ENCODE data around the gene ADAMTS6.

Gene ADAMTS6

DNA sequence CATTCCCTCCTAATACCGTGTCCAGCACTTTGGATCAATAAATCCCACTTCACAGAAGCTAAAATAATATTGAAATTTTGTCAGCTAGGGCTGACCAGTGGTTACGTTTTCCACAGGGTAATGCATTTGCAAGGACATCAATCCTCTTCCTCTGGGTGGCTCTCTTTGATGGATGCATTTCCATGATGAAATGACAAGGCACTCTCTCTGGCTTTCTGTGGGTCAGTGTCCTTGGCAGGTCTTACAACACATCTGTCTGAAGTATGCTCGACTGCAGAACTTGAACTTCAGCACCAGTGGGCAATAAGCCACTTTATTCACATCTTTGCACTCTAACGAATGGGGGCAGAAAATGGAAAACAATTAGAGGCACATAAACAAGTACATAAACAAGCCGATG is 330.1 kb downstream of the ADAMTS6 start:
- DNase-seq (ENCODE audit: low read depth in 2 of 3, low spot score in 1 of 3): no peak

DNA sequence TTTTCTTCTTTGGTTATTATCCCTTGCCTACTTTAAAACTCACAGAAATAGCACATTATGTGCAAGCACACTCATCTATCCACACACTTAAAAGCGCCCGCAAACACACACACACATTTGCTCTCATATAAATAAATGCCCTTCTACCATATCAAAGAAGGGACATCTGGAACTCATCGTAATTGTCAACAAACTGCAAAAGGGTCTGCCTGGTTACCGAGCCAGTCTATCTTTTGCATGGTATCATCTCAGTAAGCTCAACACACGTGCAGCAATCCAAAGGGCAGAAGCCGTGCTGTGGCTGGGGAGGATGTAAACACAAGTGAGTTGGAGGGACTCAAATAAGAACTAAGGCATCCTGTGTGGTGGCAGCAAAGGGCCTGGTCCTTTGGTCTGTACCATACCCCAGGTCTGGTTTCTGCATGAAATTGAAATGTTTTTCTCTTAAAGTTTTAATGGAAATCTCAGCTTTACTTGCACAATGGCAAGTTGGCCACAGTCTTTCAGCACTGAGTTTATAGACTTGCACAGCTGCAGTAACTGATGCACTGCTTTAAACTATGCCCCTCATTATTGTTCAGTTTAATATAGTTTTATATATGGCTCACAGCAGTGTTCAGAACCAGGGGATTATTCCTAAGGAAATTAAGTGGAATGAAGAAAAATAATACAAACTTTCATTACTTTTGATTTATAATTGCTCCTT is 331.0 kb downstream of the ADAMTS6 start:
- DNase-seq (ENCODE audit: low read depth in 2 of 3, low spot score in 1 of 3): no peak

- no peak for DNase-seq (ENCODE audit: low read depth in 2 of 3, low spot score in 1 of 3)
These were observed 331.9 kb downstream of the ADAMTS6 start for GRCh38 chr5:65149827-65150226.

GRCh38 chr5:65144136-65144871 is 337.4 kb downstream of the ADAMTS6 start:
- DNase-seq (ENCODE audit: low read depth in 2 of 3, low spot score in 1 of 3): no peak

DNA sequence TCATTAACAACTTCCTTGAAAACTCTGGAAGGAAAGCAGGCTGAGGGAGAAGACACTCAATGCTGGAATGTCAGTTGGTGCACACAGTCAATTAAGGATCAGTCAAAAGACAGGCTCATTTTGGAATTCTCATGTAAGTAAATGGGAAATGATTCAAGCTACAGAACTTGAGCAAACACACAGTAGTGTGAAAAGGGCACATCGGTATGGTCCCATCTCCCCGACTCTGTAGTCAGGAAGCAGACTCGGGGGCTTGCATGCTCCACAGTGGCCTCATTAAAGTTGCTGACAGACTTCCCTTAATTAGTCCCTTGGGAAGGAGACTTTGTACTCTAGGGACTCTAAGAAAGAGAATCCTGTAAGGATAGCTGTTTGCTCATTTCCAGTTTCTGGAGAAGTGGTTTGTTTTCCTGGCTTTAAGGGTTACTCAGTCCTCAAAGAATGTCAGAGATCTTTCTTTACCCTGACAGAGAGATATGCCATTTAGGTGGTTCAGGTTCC is 339.2 kb downstream of the ADAMTS6 start:
- no peak for DNase-seq (ENCODE audit: low read depth in 2 of 3, low spot score in 1 of 3)

GRCh38 chr5:65142016-65142415 is 339.7 kb downstream of the ADAMTS6 start:
- no peak for DNase-seq (ENCODE audit: low read depth in 2 of 3, low spot score in 1 of 3)

GRCh38 chr5:65141493-65141892 is 340.2 kb downstream of the ADAMTS6 start:
- no peak for DNase-seq (ENCODE audit: low read depth in 2 of 3, low spot score in 1 of 3)

DNA sequence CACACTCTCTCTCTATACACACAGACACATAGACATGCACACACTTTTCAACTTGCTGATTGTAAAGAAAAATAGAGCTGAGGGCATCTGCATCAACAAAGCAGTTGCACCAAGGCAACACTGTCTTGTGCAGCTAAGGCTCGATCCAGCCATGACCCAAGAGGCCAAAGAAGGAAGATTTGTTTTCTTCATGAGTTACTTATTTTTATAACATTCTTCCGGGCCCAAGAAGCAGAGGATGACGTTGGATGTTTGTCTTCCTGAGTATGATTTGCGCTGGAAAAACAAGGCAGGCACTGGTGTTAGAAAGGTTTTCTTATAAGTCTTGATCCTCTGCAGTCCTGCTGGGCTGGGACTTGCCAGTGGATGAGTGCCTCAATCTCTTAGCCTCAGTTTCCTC is 344.1 kb downstream of the ADAMTS6 start:
- DNase-seq (ENCODE audit: low read depth in 2 of 3, low spot score in 1 of 3): no peak

GRCh38 chr5:65133477-65134110 is 348.1 kb downstream of the ADAMTS6 start:
- DNase-seq (ENCODE audit: low read depth in 2 of 3, low spot score in 1 of 3): no peak

- DNase-seq (ENCODE audit: low read depth in 2 of 3, low spot score in 1 of 3): no peak
These were observed 349.3 kb downstream of the ADAMTS6 start for GRCh38 chr5:65132386-65132785.

GRCh38 chr5:65128226-65128625 is 353.5 kb downstream of the ADAMTS6 start:
- no peak for DNase-seq (ENCODE audit: low read depth in 2 of 3, low spot score in 1 of 3)

GRCh38 chr5:65127161-65127901 is 354.4 kb downstream of the ADAMTS6 start:
- DNase-seq (ENCODE audit: low read depth in 2 of 3, low spot score in 1 of 3): no peak

DNA sequence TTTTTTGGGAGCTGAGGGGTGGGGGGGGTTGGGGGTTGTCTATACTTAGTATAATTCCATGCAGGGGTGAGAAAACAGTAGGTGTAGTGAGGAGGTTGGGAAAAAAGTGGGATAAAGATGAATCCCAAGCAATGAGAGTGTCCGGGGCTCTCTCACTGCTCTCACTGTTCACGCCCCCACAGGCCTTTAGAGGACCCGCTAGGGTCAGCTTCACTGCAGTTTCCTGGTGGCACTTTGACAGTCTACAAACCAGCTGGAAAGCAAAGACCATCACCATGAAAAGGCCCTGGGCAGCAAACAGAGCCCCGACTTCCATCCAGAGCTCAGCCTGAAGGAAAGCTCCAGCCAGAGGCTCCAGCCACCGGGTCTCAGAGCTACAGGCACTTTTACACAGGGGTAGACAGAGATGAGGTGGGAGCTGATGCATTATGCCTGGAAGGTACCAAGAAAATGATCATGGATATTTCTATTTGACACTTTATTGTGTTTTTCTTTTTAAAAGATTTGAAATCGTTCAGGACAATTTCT is 355.1 kb downstream of the ADAMTS6 start:
- DNase-seq (ENCODE audit: low read depth in 2 of 3, low spot score in 1 of 3): no peak

- DNase-seq (ENCODE audit: low read depth in 2 of 3, low spot score in 1 of 3): no peak
These were observed 355.9 kb downstream of the ADAMTS6 start for GRCh38 chr5:65125591-65126541.

DNA sequence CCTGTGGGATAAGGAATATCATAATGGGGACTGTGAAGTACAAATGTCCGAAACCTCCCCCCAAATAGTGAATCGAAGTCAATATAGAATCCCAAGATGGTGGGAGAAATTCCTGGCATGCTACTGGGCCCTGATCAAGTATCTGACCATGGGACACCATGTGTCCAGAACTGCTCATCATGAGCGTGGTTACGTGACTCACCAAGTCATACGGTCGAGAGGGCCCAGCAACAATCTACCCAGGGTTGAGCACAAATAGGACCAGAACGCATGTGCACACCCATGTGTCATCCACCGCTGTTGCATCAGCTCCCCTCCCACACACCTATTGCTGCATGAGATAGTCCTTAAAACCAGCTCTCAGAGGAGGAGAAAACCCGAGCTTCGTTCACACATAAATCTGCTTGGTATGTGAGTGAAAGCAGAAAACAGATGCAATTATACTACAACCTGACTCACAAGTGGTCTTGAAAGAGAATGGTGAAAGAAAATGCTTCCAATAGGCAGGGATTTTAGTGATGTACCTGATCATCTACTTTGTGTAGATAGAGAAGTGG is 359.8 kb downstream of the ADAMTS6 start:
- no peak for DNase-seq (ENCODE audit: low read depth in 2 of 3, low spot score in 1 of 3)

DNA sequence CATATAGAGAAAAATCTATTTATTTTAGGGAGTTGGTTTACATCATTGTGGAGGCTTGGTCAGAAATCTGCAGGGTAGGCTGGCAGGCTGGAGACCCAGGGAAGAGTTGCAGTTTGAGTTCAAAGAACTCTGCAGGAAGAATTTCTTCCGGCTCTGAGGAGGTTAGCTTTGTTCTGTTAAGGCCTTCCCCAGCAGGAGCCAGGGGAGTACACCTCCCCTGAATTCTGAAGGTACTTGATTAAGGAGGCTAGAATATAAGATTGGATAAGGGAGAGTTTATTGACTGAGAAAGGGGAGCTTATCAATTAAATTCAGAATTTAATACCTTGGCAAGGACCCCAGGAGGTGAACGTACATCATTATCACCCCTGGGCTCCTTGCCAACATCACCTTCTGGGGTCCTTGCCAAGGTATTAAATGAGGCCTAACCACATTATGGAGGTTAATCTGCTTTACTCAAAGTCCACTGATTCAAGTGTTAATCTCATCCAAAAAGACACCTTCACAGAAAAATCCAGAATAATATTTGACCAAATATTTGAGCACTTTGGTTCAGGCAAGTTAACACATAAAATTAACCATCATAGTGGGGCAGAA is 361.3 kb downstream of the ADAMTS6 start:
- DNase-seq (ENCODE audit: low read depth in 2 of 3, low spot score in 1 of 3): no peak

GRCh38 chr5:65117525-65117924 is 364.2 kb downstream of the ADAMTS6 start:
- no peak for DNase-seq (ENCODE audit: low read depth in 2 of 3, low spot score in 1 of 3)

DNA sequence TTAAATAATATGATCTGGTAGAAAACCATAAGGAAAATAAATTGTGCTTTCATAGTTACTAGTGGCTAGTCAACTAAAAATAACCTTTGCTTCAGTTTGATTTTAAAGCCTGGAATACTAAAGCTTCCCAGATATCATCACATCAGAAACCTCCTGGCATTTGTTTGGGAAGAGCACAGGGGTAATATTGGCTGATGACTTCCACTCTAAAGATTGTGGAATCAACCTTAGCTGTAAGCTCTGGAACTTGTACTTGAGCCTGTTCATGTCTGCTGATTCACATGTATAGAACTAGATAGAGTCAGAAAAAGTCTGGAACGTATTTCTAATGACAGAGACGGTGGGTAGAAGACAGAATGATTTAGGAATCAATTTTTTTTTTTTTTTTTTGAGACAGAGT is 367.9 kb downstream of the ADAMTS6 start:
- DNase-seq (ENCODE audit: low read depth in 2 of 3, low spot score in 1 of 3): no peak

DNA sequence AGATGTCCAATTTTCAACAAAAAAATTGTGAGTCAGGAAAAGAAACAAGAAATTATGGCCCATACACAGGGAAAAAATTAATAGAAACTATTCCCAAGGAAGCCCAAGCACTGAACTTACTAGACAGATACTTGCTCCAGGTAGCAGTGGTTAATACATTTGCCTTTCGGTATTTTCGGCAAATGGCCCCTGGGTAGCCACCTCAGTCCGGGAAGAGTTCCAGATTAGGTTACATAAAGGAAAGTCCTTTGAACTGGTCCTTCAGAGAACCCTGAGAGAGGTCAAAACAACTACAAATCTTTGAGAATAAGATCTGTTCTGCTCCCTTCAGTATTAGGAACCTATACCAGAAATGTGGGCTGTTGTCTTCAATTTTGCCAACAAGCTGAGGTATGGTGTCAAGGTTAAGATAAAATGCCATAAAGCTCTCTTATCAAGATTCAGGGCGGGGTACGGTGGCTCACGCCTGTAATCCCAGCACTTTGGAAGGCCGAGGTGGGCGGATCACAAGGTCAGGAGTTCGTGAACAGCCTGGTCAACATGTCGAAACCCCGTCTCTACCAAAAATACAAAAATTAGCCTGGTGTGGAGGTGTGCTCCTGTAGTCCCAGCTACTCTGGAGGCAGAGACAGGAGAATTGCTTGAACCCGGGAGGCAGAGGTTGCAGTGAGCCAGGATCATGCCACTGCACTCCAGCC is 369.6 kb downstream of the ADAMTS6 start:
- DNase-seq (ENCODE audit: low read depth in 2 of 3, low spot score in 1 of 3): no peak
